ENCODE results near the gene TGDS.

DNA sequence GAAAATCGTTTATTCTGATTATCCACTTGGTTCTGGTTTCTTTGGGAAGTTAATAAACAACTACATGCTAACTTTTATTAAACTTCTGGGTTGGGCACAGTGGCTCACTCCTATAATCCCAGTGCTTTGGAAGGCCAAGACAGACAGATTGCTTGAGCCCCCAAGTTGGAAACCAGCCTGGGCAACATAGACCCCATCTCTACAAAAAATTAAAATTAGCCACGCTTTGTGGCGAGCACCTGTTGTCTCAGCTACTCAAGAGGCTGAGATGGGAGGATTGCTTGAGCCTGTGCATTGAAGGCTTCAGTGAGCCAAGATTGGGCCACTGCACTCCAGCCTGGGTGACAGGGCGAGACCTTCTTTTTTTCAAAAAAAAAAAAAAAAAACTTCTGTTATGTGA lies 27.4 kb upstream of the TGDS start:
- TF ChIP-seq EP300 (IDR thresholded peaks at IDR 0.05) (no peak), POLR2A (IDR thresholded peaks at IDR 0.05) (no peak)
